Activated B cell treated with CpG ODN at 0.5 μM for 24 hours (primary cell): ENCODE data around the gene SLC46A2. TPM values are rescaled to one million over a fixed set of nuclear protein-coding genes. Genes with fewer than 3 reads are reported as not detected.

ENCODE experiments used
- ATAC-seq: fragments of 200-7000 bp; cut with Tn5 transposase; one replicate; pipeline ENCODE4 v1.10.0; 2021; ENCODE audit warnings: low read depth, mild to moderate bottlenecking, moderate library complexity
- CTCF ChIA-PET: fragments of 350-600 bp; sonication (Branson Sonifier 250); formaldehyde crosslinking; loops from one replicate; lab custom pipeline; 2021; ENCODE audit warnings: antibody characterized with exemption; lab: Charles Lee
- POLR2A ChIA-PET: fragments of 350-600 bp; sonication (Branson Sonifier 250); formaldehyde crosslinking; loops from one replicate; lab custom pipeline; 2021; ENCODE audit warnings: antibody characterized with exemption; lab: Charles Lee
- DNase-seq: peaks from one replicate; pipeline ENCODE4 v3.0.0; 2022
- H3K27ac Mint-ChIP-seq: one replicate; pipeline ENCODE4 v1.8.0; 2020; ENCODE audit warnings: mixed read lengths
- H3K27me3 Mint-ChIP-seq: one replicate; pipeline ENCODE4 v1.8.0; 2021; ENCODE audit warnings: mixed read lengths
- H3K36me3 Mint-ChIP-seq: one replicate; pipeline ENCODE4 v1.8.0; 2021; ENCODE audit warnings: low read depth, mixed read lengths
- H3K4me1 Mint-ChIP-seq: one replicate; pipeline ENCODE4 v1.8.0; 2021; ENCODE audit warnings: mixed read lengths
- H3K4me3 Mint-ChIP-seq: one replicate; pipeline ENCODE4 v1.8.0; 2020; ENCODE audit warnings: mild to moderate bottlenecking, mixed read lengths
- H3K9me3 Mint-ChIP-seq: one replicate; pipeline ENCODE4 v1.8.0; 2020; ENCODE audit warnings: mixed read lengths
- CTCF ChIP-seq: fragments of 200-600 bp; IDR thresholded peaks from one replicate; pipeline ENCODE4 v1.8.0; 2022; ENCODE audit warnings: antibody characterized with exemption, mild to moderate bottlenecking
- intact Hi-C: fragments of 100-400 bp; cut with micrococcal nuclease; formaldehyde crosslinking; loops from one replicate; pipeline ENCODE4 v1.15.1; 2024
- total RNA-seq: library from RNA; stranded (reverse); gene quantifications from 2 replicates; pipeline ENCODE4 v1.2.3, GENCODE V29; 2022

Gene SLC46A2
- total RNA-seq, 1 donor from 2014 or later = not detected

GRCh38 chr9:112846528-112847488 lies 43.9 kb downstream of the SLC46A2 start:
- no peak overlapping the region for H3K4me3 Mint-ChIP-seq
- no peak for TF ChIP-seq CTCF
- no peak overlapping the region for H3K27ac Mint-ChIP-seq
- no peaks in the 10 kb centered on the region for H3K27me3 Mint-ChIP-seq
- POLR2A ChIA-PET = no interaction called here
- H3K36me3 Mint-ChIP-seq = peaks cover 14% of the 10 kb centered on the region
- no peaks in the 10 kb centered on the region for H3K9me3 Mint-ChIP-seq
- intact Hi-C loops = no loop called here
- CTCF ChIA-PET = interaction anchor here (1.0 to 6.5 kb wide), 4 partner anchors 53 to 60 kb away, joined by 3 to 109 read pairs (median 4); no protein-coding TSS in a partner anchor
- ATAC-seq = no peak
- peaks cover 11% of the 10 kb centered on the region for H3K4me1 Mint-ChIP-seq
- no peak for DNase-seq

- no peaks in the 10 kb centered on the region for H3K27me3 Mint-ChIP-seq
- H3K9me3 Mint-ChIP-seq = no peaks in the 10 kb centered on the region
- H3K27ac Mint-ChIP-seq = no peak overlapping the region
- peak; percentile 99 for TF ChIP-seq CTCF
- ChIA-PET CTCF (interaction anchor here (0.8 to 6.5 kb wide), 15 partner anchors 13 to 732 kb away, joined by 3 to 109 read pairs (median 4); no protein-coding TSS in a partner anchor), POLR2A (interaction anchor here (0.7 to 1.8 kb wide), 3 partner anchors 14 to 118 kb away, joined by 3 to 7 read pairs (median 6); no protein-coding TSS in a partner anchor)
- DNase-seq (peak; percentile 69), ATAC-seq (peak; percentile 75)
- peaks cover 4% of the 10 kb centered on the region for H3K36me3 Mint-ChIP-seq
- H3K4me1 Mint-ChIP-seq = peaks cover 11% of the 10 kb centered on the region
- intact Hi-C loops = loop anchor here (1.0 kb wide), 3 partner anchors 13 to 126 kb away; no protein-coding TSS in a partner anchor
- H3K4me3 Mint-ChIP-seq = peak overlapping the region; percentile 39
Observed at GRCh38 chr9:112844771-112845542, 45.7 kb downstream of the SLC46A2 start.

- no peak for DNase-seq
- H3K36me3 Mint-ChIP-seq = peaks cover 22% of the 10 kb centered on the region
- ChIA-PET CTCF (interaction anchor here (6.5 kb wide), 1 partner anchor 61 kb away, joined by 109 read pairs; no protein-coding TSS in a partner anchor), POLR2A (no interaction called here)
- TF ChIP-seq CTCF = no peak
- no peaks in the 10 kb centered on the region for H3K27me3 Mint-ChIP-seq
- intact Hi-C loops = no loop called here
- peaks cover 27% of the 10 kb centered on the region for H3K4me1 Mint-ChIP-seq
- H3K9me3 Mint-ChIP-seq = no peaks in the 10 kb centered on the region
- no peak overlapping the region for H3K27ac Mint-ChIP-seq
- H3K4me3 Mint-ChIP-seq = no peak overlapping the region
- ATAC-seq = no peak
Observed at GRCh38 chr9:112842555-112842954, 48.1 kb downstream of the SLC46A2 start.

GRCh38 chr9:112841261-112841660 lies 49.4 kb downstream of the SLC46A2 start:
- DNase-seq (no peak), ATAC-seq (no peak)
- no peaks in the 10 kb centered on the region for H3K9me3 Mint-ChIP-seq
- ChIA-PET CTCF (interaction anchor here (6.5 kb wide), 1 partner anchor 62 kb away, joined by 109 read pairs; no protein-coding TSS in a partner anchor), POLR2A (no interaction called here)
- H3K27ac Mint-ChIP-seq = no peak overlapping the region
- no peaks in the 10 kb centered on the region for H3K27me3 Mint-ChIP-seq
- no peak overlapping the region for H3K4me3 Mint-ChIP-seq
- intact Hi-C loops = no loop called here
- no peak for TF ChIP-seq CTCF
- H3K4me1 Mint-ChIP-seq = peaks cover 27% of the 10 kb centered on the region
- peaks cover 29% of the 10 kb centered on the region for H3K36me3 Mint-ChIP-seq
